Neural cell (in vitro differentiated cells): ENCODE measurements around the gene BLVRB. TPM values are rescaled to one million over a fixed set of nuclear protein-coding genes. Genes with fewer than 3 reads are reported as not detected.

Experiments
- H2AFZ ChIP-seq: fragments of 200-600, 300-800 bp; sonication (generic), shearing (Covaris generic); 2 replicates; pipeline ENCODE4 v1.6.0; 2014; ENCODE audit warnings: low read depth, mild to moderate bottlenecking, antibody characterized with exemption, low read length, moderate library complexity
- H3F3A ChIP-seq: fragments of 200-600 bp; shearing (Covaris generic); 2 replicates; pipeline ENCODE4 v1.6.1; 2016; ENCODE audit warnings: mild to moderate bottlenecking, moderate library complexity, mixed read lengths, antibody characterized with exemption, low read length; ENCODE audit not compliant: insufficient read depth, poor library complexity, severe bottlenecking
- H3K27ac ChIP-seq: fragments of 200-600, 300-800 bp; sonication (generic), shearing (Covaris generic); 2 replicates; pipeline ENCODE4 v1.5.1; 2014; ENCODE audit warnings: mild to moderate bottlenecking, low read length, moderate library complexity
- H3K27me3 ChIP-seq: fragments of 300-800, 200-600 bp; sonication (generic), shearing (Covaris generic); 2 replicates; pipeline ENCODE4 v1.6.0; 2014; ENCODE audit warnings: mild to moderate bottlenecking, low read depth, low read length, moderate library complexity; ENCODE audit not compliant: insufficient read depth
- H3K36me3 ChIP-seq: fragments of 300-800, 200-600 bp; sonication (generic), shearing (Covaris generic); 2 replicates; pipeline ENCODE4 v1.5.1; 2014; ENCODE audit warnings: mild to moderate bottlenecking, antibody characterized with exemption, low read length, moderate library complexity; ENCODE audit not compliant: insufficient read depth
- H3K4me2 ChIP-seq: fragments of 300-800, 200-600 bp; sonication (generic), shearing (Covaris generic); 2 replicates; pipeline ENCODE4 v1.6.0; 2014; ENCODE audit warnings: mild to moderate bottlenecking, low read length
- H3K4me3 ChIP-seq: fragments of 300-800, 200-600 bp; sonication (generic), shearing (Covaris generic); 2 replicates; pipeline ENCODE4 v1.5.1; 2014; ENCODE audit warnings: mild to moderate bottlenecking, low read length, moderate library complexity
- H3K79me2 ChIP-seq: fragments of 200-600 bp; shearing (Covaris generic); replicated peaks from 2 replicates; pipeline ENCODE4 v1.6.0; 2014; ENCODE audit warnings: mild to moderate bottlenecking, low read length, moderate library complexity; ENCODE audit not compliant: insufficient read depth
- H3K9ac ChIP-seq: fragments of 300-800, 200-600 bp; sonication (generic), shearing (Covaris generic); 2 replicates; pipeline ENCODE4 v1.6.1; 2016; ENCODE audit warnings: mild to moderate bottlenecking, low read length, mixed read lengths
- H3K9me2 ChIP-seq: fragments of 200-600 bp; shearing (Covaris generic); 2 replicates; pipeline ENCODE4 v1.6.1; 2016; ENCODE audit warnings: mild to moderate bottlenecking, low read length, mixed read lengths; ENCODE audit not compliant: insufficient read depth
- H3K9me3 ChIP-seq: fragments of 200-600, 300-800 bp; sonication (generic), shearing (Covaris generic); 2 replicates; pipeline ENCODE4 v1.6.1; 2016; ENCODE audit warnings: mild to moderate bottlenecking, mixed run types, low read length, moderate library complexity, mixed read lengths
- H4K20me1 ChIP-seq: fragments of 200-600 bp; shearing (Covaris generic); 2 replicates; pipeline ENCODE4 v1.6.1; 2016; ENCODE audit warnings: mild to moderate bottlenecking, mixed run types; ENCODE audit not compliant: insufficient read depth
- CTCF ChIP-seq: fragments of 450-650 bp; IDR thresholded peaks from 2 replicates; pipeline ENCODE4 v1.5.1; 2014; ENCODE audit warnings: antibody characterized with exemption, mild to moderate bottlenecking, moderate library complexity; ENCODE audit not compliant: poor library complexity, severe bottlenecking
- EP300 ChIP-seq: fragments of 450-650 bp; conservative IDR thresholded peaks from 2 replicates; pipeline ENCODE4 v1.6.1; 2014; ENCODE audit warnings: antibody characterized with exemption, mild to moderate bottlenecking, moderate library complexity; ENCODE audit not compliant: poor library complexity, severe bottlenecking
- EZH2 ChIP-seq: fragments of 200-600, 300-800 bp; shearing (Covaris generic), sonication (generic); IDR thresholded peaks from 2 replicates; pipeline ENCODE4 v1.6.1; 2014; ENCODE audit warnings: antibody characterized with exemption, low read length, borderline replicate concordance, mild to moderate bottlenecking; ENCODE audit not compliant: insufficient read depth, poor library complexity, severe bottlenecking
- MXI1 ChIP-seq: fragments of 450-650 bp; conservative IDR thresholded peaks from 2 replicates; pipeline ENCODE4 v1.6.1; 2014; ENCODE audit warnings: antibody characterized with exemption, mild to moderate bottlenecking; ENCODE audit not compliant: poor library complexity, severe bottlenecking
- POLR2AphosphoS5 ChIP-seq: IDR thresholded peaks from 2 replicates; pipeline ENCODE4 v1.6.1; 2012
- RAD21 ChIP-seq: fragments of 450-650 bp; conservative IDR thresholded peaks from 2 replicates; pipeline ENCODE4 v1.6.1; 2014; ENCODE audit warnings: antibody characterized with exemption, mild to moderate bottlenecking, moderate library complexity
- REST ChIP-seq: IDR thresholded peaks from 2 replicates; pipeline ENCODE4 v1.6.1; 2012; ENCODE audit warnings: borderline replicate concordance
- SMC3 ChIP-seq: fragments of 450-650 bp; conservative IDR thresholded peaks from 2 replicates; pipeline ENCODE4 v1.6.1; 2014; ENCODE audit warnings: antibody characterized with exemption, mild to moderate bottlenecking, moderate library complexity; ENCODE audit not compliant: poor library complexity
- TAF1 ChIP-seq: IDR thresholded peaks from 2 replicates; pipeline ENCODE4 v1.6.1; 2012; ENCODE audit warnings: low read depth
- polyA plus RNA-seq: library from polyadenylated mRNA; depleted of rRNA; stranded (reverse); fragments of >200 nt; gene quantifications from 2 replicates; pipeline ENCODE4 v1.2.3, GENCODE V29; 2014

The BLVRB gene
- polyA plus RNA-seq, 1 donor from 2014 or later: 9.9 TPM

GRCh38 chr19:40449506-40449905 lies 16.0 kb downstream of the BLVRB start:
- TF ChIP-seq MXI1: no peak
- TF ChIP-seq SMC3: no peak
- TF ChIP-seq REST: no peak
- no peak for TF ChIP-seq TAF1
- no peak for TF ChIP-seq EP300
- TF ChIP-seq EZH2: no peak
- TF ChIP-seq POLR2AphosphoS5: no peak
- TF ChIP-seq CTCF: no peak
- no peak for TF ChIP-seq RAD21
- Histone ChIP-seq H3K4me3 (no peak overlapping the region), H3K27ac (no peak overlapping the region), H3K36me3 (no peaks in the 10 kb centered on the region), H3K9me2 (no peaks in the 10 kb centered on the region), H2AFZ (no peak overlapping the region), H3K79me2 (no peaks in the 10 kb centered on the region), H3F3A (no peaks in the 10 kb centered on the region), H3K9ac (no peak overlapping the region), H3K4me2 (no peak overlapping the region), H3K9me3 (no peaks in the 10 kb centered on the region), H4K20me1 (no peaks in the 10 kb centered on the region), H3K27me3 (no peaks in the 10 kb centered on the region)

- H3K9me2 ChIP-seq: no peaks in the 10 kb centered on the region
- no peak overlapping the region for H3K9ac ChIP-seq
- H3K9me3 ChIP-seq: no peaks in the 10 kb centered on the region
- no peak overlapping the region for H3K4me3 ChIP-seq
- H4K20me1 ChIP-seq: no peaks in the 10 kb centered on the region
- H2AFZ ChIP-seq: no peak overlapping the region
- peaks cover 4% of the 10 kb centered on the region for H3F3A ChIP-seq
- no peak overlapping the region for H3K27ac ChIP-seq
- H3K27me3 ChIP-seq: no peaks in the 10 kb centered on the region
- TF ChIP-seq SMC3: no peak
- no peak for TF ChIP-seq POLR2AphosphoS5
- no peak for TF ChIP-seq TAF1
- no peak for TF ChIP-seq CTCF
- no peak for TF ChIP-seq MXI1
- no peak for TF ChIP-seq EP300
- TF ChIP-seq RAD21: no peak
- no peak for TF ChIP-seq EZH2
- no peak for TF ChIP-seq REST
- H3K36me3 ChIP-seq: no peaks in the 10 kb centered on the region
- peaks cover 19% of the 10 kb centered on the region for H3K79me2 ChIP-seq
- no peak overlapping the region for H3K4me2 ChIP-seq
Measured at GRCh38 chr19:40446263-40446784, 19.2 kb downstream of the BLVRB start.
